Mucosa of descending colon (tissue), 3 donors: Measurements from ENCODE around the gene GLB1L3. TPM values are rescaled to one million over a fixed set of nuclear protein-coding genes. Genes with fewer than 3 reads are reported as not detected.
"Not testable (repeated sequence)": the region's sequence is repeated elsewhere in the genome, so short reads cannot be mapped to it uniquely, and the experiment has no call there.

Experiments
- ATAC-seq: fragments of 200-7000 bp; cut with Tn5 transposase; one replicate; pipeline ENCODE4 v1.9.1; 2020; ENCODE audit warnings: mild to moderate bottlenecking, moderate library complexity
- DNase-seq, 3 donors: peaks; one replicate each; pipeline ENCODE4 v3.0.0-alpha.2; 2020
- H3K36me3 ChIP-seq: fragments of 200-600 bp; one replicate; pipeline ENCODE4 v1.8.0; 2021; ENCODE audit warnings: low read depth, mild to moderate bottlenecking
- H3K4me1 ChIP-seq: fragments of 200-600 bp; one replicate; pipeline ENCODE4 v1.8.0; 2021; ENCODE audit warnings: low read depth, mild to moderate bottlenecking
- H3K4me3 ChIP-seq: fragments of 200-600 bp; one replicate; pipeline ENCODE4 v1.8.0; 2021; ENCODE audit warnings: mild to moderate bottlenecking
- H3K9me3 ChIP-seq: fragments of 200-600 bp; one replicate; pipeline ENCODE4 v1.8.0; 2021; ENCODE audit warnings: mild to moderate bottlenecking
- intact Hi-C, 2 donors: fragments of 100-400 bp; cut with DNase I in 1 of 2; cut with micrococcal nuclease in 1 of 2; formaldehyde crosslinking; loops; one replicate each; pipeline versions ENCODE4 v1.11.0 to v1.11.1; 2022; cut with DNase I, micrococcal nuclease
- total RNA-seq, 3 donors: library from RNA; stranded (reverse); fragmentation: NEBNext Ultra II Directional in 2 of 3; extraction: Animal tissue kit (Norgen Biotek cat#: 25700) in 2 of 3; gene quantifications; one replicate each; pipeline versions ENCODE4 v1.2.1 to v1.2.4, GENCODE V29; 2021 to 2023
- TF ChIP-seq, protein P1 (sequence below): fragments of 200-600 bp; IDR thresholded peaks from one replicate; pipeline ENCODE4 v1.8.0; 2022; ENCODE audit warnings: antibody characterized with exemption, mild to moderate bottlenecking
- donor health status: DM: no; HTN: no; CAD: no; lungs with moderate emphysema.
- donor health status: DM: no; HTN: no; CAD: no.
- donor health status: DM: no; HTN: yes; CAD: no.

GLB1L3 gene
- total RNA-seq, 3 donors from 2014 or later, result 0.09 TPM; not detected in 2

DNA sequence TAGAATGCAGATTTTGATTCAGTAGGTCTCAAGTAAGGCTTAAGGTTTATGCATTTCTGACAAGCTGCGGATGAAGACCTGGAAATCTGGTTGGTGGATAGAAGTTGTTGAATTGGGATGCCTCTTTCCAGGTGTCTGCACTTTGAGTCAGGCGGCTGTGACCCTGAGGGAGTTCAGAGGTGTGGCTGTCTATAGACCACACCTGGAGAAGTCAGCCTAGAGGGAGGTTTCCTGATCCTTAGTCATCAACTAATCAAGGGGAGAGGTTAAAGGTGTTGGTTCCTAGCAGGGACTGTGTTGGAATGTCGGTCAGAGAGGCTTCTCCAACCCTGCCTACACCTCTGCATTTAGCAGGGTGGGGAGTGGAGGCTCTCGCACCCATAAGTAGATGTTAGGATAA is 63.6 kb downstream of the GLB1L3 start:
- peak; percentile 95 for ATAC-seq
- Histone ChIP-seq H3K36me3 (no peaks in the 10 kb centered on the region), H3K4me3 (no peak overlapping the region), H3K9me3 (no peaks in the 10 kb centered on the region), H3K4me1 (peaks cover 11% of the 10 kb centered on the region)
- TF ChIP-seq, protein P1, sequence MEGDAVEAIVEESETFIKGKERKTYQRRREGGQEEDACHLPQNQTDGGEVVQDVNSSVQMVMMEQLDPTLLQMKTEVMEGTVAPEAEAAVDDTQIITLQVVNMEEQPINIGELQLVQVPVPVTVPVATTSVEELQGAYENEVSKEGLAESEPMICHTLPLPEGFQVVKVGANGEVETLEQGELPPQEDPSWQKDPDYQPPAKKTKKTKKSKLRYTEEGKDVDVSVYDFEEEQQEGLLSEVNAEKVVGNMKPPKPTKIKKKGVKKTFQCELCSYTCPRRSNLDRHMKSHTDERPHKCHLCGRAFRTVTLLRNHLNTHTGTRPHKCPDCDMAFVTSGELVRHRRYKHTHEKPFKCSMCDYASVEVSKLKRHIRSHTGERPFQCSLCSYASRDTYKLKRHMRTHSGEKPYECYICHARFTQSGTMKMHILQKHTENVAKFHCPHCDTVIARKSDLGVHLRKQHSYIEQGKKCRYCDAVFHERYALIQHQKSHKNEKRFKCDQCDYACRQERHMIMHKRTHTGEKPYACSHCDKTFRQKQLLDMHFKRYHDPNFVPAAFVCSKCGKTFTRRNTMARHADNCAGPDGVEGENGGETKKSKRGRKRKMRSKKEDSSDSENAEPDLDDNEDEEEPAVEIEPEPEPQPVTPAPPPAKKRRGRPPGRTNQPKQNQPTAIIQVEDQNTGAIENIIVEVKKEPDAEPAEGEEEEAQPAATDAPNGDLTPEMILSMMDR, result no peak
- intact Hi-C loops, result no loop called here
- peak in 2 of 3 donors; percentile 67 to 74 for DNase-seq

DNA sequence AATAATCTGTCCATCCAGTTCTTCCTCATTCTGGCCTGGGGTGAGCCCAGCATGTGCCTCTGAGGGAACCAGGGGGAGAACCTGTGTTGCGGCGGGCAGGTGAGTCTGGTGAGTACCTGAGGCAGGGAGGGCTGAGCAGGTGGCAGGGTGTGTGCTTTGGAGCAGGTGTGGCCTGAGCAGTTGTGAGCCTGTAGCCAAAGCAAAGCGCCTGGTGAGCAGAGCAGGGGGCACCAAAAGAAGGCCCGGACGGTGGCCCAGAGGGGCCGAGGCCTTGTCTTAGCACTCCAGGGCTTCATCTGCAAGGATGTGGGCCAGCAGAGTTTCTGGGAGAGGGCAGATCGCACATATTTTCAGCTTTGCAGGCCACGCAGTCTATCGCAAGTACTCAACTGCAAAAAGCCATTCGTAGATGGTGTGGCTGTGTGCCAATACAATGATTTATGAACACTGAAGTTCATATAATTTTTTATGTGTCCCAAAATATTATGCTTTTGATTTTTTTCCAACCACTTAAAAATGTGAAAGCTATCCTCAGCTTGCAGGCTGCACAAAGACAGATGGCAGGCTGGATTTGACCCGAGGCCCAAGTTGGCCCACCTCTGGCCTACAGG is 64.3 kb downstream of the GLB1L3 start:
- intact Hi-C loops, result no loop called here
- peak; percentile 90 for ATAC-seq
- peak; percentile 70 to 77 (median 73) for DNase-seq

DNA sequence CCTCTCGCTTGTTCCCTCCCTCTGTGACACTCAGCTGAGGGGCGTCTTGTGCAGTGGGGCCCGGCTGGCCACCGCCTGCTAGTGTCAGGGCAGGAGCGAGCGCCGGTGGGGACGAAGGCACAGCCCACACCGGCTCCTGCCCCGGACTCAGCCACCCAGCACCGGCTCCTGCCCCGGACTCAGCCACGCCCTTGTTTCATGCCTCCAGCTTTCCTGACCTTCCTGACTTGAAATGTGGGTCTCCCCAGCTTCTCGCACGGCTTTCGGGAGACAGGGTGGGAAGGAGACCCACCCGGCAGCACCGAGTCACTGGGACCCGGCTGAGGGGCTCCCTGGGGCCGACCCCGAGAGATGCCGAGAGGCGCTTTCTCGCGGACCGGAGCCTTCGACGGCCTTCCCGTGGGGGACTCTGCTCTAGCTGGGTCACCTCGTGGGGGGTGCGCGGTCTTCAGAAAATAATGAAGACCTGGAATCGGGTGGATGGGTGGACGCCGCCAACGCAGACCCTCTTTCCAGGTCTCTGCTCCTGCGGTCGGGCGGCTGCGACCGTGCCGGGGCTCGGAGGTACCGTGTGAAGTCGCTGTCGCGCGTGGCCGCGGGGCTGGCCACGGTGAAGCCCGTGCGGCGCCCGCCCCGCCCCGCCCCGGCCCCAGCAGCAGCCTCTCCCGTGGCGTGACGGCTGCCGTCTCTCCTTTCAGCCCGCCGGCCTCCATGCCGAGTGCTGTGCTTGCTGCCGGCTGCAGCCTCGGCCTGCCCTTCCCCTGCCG is 65.8 kb downstream of the GLB1L3 start:
- H3K36me3 ChIP-seq, result no peaks in the 10 kb centered on the region
- H3K4me3 ChIP-seq, result no peak overlapping the region
- H3K4me1 ChIP-seq, result peaks cover 11% of the 10 kb centered on the region
- ATAC-seq (no peak), DNase-seq (no peak)
- H3K9me3 ChIP-seq, result no peaks in the 10 kb centered on the region
- intact Hi-C loops, result no loop called here
- TF ChIP-seq, protein P1, result no peak

More for the DNA sequence above, 64.3 kb downstream of the GLB1L3 start:
- no peaks in the 10 kb centered on the region for H3K36me3 ChIP-seq
- no peak overlapping the region for H3K4me3 ChIP-seq
- H3K9me3 ChIP-seq, result no peaks in the 10 kb centered on the region
- TF ChIP-seq, protein P1, result no peak
- H3K4me1 ChIP-seq, result peaks cover 11% of the 10 kb centered on the region

DNA sequence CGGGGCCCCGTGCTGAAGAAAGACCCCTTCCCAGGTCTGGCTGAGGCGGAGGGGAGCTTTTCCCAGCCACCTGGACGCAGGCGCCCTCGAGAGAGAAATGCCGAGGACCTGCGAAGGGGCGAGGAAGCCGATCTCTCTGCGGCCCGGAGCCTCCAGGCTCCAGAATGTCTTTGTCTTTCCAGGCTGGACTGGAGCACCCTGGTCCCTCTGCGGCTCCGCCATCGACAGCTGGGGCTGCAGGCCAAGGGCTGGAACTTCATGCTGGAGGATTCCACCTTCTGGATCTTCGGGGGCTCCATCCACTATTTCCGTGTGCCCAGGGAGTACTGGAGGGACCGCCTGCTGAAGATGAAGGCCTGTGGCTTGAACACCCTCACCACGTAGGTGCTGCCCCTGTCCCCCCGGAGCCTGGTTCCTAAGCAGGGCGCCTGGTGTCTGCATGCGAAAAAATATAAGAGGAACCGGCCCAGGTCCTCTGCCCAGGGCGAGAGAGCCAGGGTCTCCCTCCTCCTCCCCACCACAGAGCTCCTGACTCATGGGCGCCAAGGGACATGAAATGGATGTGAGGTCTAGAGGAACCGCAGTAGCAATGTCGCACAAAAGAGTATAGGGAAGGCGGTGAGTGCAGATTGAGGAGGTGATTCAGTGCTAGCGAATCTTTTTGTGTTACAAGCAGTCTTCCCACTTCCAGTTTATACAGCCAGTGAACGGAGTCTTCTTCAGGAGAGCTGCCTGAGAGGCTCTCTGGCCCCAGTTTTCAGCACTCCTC is 66.6 kb downstream of the GLB1L3 start:
- intact Hi-C loops, result no loop called here
- no peak overlapping the region for H3K4me3 ChIP-seq
- ATAC-seq (no peak), DNase-seq (no peak)
- no peaks in the 10 kb centered on the region for H3K9me3 ChIP-seq
- H3K36me3 ChIP-seq, result no peaks in the 10 kb centered on the region
- TF ChIP-seq, protein P1, result no peak
- H3K4me1 ChIP-seq, result peaks cover 11% of the 10 kb centered on the region

DNA sequence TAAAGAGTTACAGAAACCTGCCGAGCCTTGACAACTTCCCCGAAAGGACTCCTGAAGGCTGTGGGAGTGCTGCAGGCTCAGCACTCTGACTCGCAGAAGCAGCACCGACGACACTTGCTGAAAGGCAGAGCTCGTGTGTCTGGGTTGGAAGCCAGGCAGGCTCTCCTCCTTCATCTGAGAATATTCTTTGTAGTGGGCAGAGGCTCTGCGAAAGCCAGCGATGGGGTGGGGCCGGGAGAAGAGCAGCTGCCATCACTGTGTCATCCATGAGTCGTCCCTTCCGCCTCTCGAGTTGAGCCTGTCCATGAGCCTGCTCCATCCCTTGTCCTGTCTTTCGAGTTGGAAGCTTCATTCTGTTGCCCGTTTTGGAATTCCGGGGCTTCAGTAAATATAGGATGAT is 67.5 kb downstream of the GLB1L3 start:
- H3K9me3 ChIP-seq, result no peaks in the 10 kb centered on the region
- ATAC-seq, result no peak
- intact Hi-C loops, result no loop called here
- peaks cover 11% of the 10 kb centered on the region for H3K4me1 ChIP-seq
- TF ChIP-seq, protein P1, result no peak
- no peak for DNase-seq
- no peak overlapping the region for H3K4me3 ChIP-seq
- no peaks in the 10 kb centered on the region for H3K36me3 ChIP-seq

DNA sequence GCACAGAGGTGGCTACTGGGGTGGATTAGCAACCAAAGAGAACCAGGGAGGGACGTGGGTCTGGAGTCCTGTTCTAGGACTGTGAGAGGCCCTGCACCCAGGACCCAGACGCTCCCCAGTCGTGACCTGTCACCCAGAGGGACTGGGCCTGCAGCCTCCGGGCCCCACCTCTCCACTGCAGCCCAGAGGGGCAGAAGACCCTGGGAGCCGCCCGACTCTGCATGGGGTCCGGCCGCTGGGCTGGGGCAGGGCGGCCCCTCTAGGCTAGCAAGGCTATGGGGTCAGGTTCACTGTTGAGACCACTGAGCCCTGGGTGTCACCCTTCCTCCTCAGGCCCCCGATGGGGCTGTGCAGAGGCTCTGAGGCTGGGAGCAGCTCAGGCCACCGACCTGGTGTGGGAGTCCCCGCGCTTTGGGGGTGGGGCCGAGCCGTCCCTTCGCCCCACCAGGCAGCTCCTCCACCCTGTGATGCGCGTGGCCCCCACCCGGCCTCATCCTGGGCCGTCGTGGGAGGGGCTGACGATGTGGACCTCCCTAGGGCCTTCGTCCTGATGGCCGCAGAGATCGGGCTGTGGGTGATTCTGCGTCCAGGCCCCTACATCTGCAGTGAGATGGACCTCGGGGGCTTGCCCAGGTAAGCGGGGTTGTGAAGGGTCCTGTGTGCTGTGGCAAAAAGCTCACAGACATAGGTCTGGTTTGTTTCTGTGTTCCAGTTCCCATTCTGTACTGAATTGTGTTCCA is 68.5 kb downstream of the GLB1L3 start:
- H3K9me3 ChIP-seq, H3K4me3 ChIP-seq, intact Hi-C loops, DNase-seq, ATAC-seq, H3K36me3 ChIP-seq: not testable (repeated sequence)
- H3K4me1 ChIP-seq, result peaks cover 11% of the 10 kb centered on the region
